Measurements from ENCODE around the gene LRRC30. TPM values are rescaled to one million over a fixed set of nuclear protein-coding genes. Genes with fewer than 3 reads are reported as not detected.

LRRC30 gene
- total RNA-seq, 1 experiment from 2014 or later = not detected

DNA sequence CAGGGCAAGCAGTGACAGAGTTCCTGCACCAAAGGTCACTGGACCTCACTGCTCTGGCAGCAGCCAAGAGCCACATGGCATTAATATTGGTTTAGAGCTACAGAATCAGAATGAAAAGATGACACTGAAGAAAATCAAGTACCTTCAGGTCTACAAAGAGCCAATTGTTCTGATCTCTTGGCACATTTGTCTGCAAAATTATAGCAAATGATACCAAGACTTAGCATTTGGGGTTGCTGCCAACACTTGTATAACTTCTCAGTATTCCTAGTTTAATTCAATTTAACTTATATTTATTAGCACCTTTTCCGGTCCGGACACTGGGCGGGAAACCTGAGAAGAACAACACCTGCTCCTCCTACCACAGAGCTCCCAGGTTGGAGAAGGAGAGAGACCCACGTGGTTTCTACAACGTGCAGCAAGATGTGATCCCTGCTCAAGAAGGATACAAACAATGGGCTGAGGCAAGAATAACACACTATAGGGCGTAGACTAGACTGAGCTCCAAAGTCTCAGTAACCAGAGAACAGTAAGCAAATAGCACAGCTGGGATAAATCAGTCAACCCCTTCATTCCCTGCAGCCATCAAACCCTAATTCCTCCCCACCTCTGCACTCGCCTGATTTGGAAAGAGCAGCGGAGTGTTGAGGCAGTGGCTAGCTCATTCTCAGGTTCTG lies 2.4 kb downstream of the LRRC30 start:
- no peaks in the 10 kb centered on the region for H3K27me3 ChIP-seq
- H3K4me3 ChIP-seq = no peak overlapping the region
- no peak for DNase-seq
- no peaks in the 10 kb centered on the region for H3K36me3 ChIP-seq
- H3K9me3 ChIP-seq = no peaks in the 10 kb centered on the region

DNA sequence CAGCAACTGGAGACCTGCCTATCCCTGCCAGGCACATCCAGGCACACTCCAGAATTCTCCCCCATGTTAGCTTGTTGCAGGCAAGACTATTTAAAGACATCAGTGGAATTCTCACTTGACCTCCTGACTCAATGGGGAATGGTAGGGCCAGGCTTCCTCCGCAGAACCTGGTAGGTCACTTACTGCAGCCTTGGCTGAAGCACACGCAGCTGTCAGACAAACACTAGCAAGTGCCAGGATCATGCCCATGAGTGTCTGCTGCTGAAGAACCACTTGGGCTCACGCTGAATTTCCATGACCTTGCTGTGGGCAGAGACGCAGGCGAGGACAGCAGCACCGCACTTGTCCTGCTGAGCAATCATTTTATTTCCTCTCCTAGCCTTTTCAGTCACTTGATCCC lies 3.2 kb downstream of the LRRC30 start:
- no peak for DNase-seq
- H3K4me3 ChIP-seq = no peak overlapping the region
- H3K36me3 ChIP-seq = no peaks in the 10 kb centered on the region
- H3K9me3 ChIP-seq = no peaks in the 10 kb centered on the region
- no peaks in the 10 kb centered on the region for H3K27me3 ChIP-seq

DNA sequence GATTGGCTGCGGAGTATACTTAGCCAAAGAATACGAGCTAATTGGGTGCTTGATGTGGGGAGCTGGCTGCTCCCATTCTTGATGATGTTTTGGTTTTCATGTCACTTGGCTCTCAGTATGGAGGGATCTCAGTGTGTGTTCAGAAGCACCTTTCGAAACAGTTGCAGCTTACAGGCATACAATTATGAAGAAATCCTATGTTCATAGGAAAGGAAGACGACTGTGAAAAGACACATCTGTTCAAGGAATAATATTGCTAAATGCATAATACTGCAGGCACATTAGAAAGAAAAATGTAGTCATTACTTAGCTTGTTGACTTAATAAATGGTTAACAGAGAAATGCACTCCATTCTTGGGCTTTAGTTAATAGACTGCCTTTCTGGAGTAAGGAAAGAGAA lies 4.1 kb downstream of the LRRC30 start:
- Histone ChIP-seq H3K36me3 (no peaks in the 10 kb centered on the region), H3K4me3 (no peak overlapping the region), H3K9me3 (no peaks in the 10 kb centered on the region), H3K27me3 (no peaks in the 10 kb centered on the region)
- DNase-seq = no peak

DNA sequence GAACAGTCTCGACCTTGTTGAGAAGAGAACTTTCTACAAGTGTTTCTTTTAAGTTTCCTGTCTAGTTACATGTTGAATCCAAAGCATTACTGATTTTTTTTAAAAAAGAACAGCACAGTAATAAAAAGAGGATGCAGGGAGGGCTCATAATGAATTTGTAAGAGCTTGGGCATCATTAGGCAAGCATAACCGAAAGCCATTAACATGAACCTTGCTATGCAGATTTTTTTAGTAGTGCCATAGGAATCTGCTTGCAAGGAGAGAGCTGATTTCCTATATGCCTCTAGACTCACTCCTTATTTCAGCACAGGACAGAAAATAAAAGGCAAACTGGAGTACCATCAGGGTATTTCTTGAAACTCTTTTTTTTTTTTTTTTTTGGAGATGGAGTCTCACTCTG lies 5.2 kb downstream of the LRRC30 start:
- DNase-seq = no peak
- no peaks in the 10 kb centered on the region for H3K9me3 ChIP-seq
- no peaks in the 10 kb centered on the region for H3K36me3 ChIP-seq
- H3K27me3 ChIP-seq = no peaks in the 10 kb centered on the region
- H3K4me3 ChIP-seq = no peak overlapping the region

DNA sequence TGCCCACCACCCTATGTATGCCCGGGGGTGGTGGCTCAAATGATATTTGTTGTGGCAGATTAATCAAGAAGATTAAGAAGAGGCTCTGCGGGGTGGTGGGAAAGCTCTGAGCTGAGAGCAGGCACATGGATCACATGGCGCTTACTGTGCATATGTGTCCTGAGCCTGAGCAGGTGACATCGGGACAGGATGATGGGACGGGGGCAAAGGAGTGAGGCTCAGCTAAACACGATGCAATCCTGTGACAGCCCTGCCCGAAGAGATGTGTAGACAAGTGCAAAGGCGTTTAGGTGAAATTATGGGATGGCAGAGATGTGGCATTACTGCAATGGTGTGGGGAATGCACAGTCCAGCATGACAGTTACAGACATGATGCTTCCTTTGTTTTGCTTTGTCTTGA lies 6.0 kb downstream of the LRRC30 start:
- no peaks in the 10 kb centered on the region for H3K36me3 ChIP-seq

DNA sequence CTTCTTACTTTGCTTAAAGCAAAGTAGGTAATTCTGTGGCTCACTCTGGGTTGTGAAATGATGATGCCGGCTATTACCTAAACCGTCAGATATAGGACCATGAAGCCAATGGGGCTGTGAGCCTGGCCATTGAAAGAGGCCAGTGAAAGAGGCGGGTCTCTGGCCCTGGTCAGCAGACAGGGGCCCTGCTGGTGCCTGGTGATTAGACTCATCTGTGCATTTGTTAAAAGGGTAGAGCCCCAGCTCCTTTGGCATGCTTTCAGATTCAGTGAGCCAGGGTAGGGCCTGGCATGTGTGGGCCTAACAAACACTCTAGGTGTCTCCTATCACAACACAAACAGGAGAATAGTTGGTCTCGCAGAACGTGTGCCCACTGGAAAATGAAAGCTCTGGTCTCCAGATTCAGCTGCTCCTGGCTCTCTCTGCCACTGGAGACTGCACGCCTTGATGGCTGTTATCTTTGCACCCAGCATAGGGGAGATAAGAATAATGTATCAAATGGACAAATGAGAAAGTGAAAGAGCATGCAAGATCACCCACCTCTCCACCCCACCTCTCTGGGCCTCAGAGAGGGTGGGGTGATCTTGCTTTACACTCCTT lies 6.9 kb downstream of the LRRC30 start:
- Histone ChIP-seq H3K4me3 (no peak overlapping the region), H3K27me3 (no peaks in the 10 kb centered on the region)
- no peak for DNase-seq

More for the DNA sequence above, 6.0 kb downstream of the LRRC30 start:
- Histone ChIP-seq H3K27me3 (no peaks in the 10 kb centered on the region), H3K9me3 (no peaks in the 10 kb centered on the region), H3K4me3 (no peak overlapping the region)
- no peak for DNase-seq

DNA sequence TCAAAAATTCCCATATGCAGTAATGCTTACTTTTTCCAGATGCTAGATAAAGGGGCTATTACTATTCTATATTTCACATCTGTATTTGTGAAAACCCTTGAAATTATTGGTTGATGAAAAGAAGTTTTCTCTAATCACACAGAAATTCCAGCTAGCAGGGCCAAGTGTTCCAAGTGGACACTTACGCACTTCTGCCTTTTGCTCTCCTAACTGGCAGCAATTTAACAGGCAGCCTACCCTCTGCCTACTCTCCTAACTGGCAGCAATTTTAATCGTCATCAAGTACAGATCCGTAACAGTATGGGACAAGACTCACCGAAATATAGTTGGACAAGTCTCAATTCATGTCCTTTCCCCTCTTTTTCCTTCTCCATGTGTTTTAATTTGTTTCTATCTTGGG lies 12.0 kb downstream of the LRRC30 start:
- H3K4me3 ChIP-seq = no peak overlapping the region
- H3K36me3 ChIP-seq = no peaks in the 10 kb centered on the region
- no peaks in the 10 kb centered on the region for H3K27me3 ChIP-seq
- no peaks in the 10 kb centered on the region for H3K9me3 ChIP-seq
- DNase-seq = no peak

More for the DNA sequence above, 6.9 kb downstream of the LRRC30 start:
- H3K9me3 ChIP-seq = no peaks in the 10 kb centered on the region
- H3K36me3 ChIP-seq = no peaks in the 10 kb centered on the region

DNA sequence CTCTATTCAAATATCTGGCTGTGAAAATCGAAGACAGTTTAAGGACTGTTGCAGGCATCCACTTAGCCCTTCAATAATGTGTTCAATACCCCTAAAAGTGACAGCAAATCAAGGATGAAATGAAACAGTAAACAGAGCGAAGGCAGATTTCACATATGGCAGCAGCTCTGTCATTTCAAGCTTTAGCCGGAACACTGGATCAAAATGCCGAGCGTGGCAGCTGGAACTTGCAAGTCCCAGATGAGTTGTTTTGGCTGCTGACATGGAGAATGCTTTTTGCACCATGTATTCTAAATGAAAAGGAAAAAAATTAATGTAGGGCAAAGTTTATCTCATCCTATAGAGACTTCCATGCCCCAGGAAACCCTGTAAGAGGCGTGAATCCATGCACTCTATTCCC lies 18.0 kb downstream of the LRRC30 start:
- no peaks in the 10 kb centered on the region for H3K9me3 ChIP-seq
- H3K4me3 ChIP-seq = no peak overlapping the region
- no peaks in the 10 kb centered on the region for H3K27me3 ChIP-seq
- H3K36me3 ChIP-seq = no peaks in the 10 kb centered on the region
- DNase-seq = no peak

DNA sequence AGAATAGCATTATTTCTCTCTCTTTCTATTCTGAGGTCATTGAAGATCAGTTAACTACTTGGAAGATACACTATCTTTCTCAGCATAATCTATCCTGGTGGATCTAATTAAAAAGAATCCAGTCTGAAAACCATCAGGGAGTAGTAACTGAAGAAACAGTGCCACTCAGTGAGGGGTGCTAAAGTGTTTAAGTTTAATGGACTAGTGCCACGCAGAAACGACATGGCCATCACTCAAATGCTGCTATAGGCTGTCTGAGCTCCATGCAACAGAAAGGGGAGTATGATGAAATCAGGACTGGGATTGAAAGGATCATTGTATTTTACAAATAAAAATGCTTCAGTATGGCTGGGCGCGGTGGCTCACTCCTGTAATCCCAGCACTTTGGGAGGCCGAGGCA lies 23.3 kb downstream of the LRRC30 start:
- H3K9me3 ChIP-seq = no peaks in the 10 kb centered on the region
- H3K4me3 ChIP-seq = no peak overlapping the region
- no peaks in the 10 kb centered on the region for H3K36me3 ChIP-seq
- no peak for DNase-seq
- H3K27me3 ChIP-seq = no peaks in the 10 kb centered on the region

DNA sequence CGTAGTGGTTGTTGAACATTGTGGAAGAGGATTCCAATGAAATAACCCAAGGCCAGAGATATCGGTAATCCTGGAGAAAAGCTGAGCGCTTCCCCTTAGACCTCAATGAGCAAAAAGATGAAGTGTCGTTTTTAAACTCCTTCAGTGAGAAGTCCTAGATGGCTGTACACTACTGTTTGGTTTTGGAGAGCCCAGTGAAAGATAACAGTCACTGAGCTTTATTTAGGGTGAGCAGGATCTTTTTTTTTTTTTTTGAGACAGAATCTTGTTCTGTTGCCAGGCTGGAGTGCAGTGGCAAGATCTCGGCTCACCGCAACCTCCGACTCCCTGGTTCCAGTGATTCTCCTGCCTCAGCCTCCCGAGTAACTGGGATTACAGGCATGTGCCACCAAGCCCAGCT lies 24.2 kb downstream of the LRRC30 start:
- no peak for DNase-seq
- H3K4me3 ChIP-seq = no peak overlapping the region
- H3K27me3 ChIP-seq = no peaks in the 10 kb centered on the region
- no peaks in the 10 kb centered on the region for H3K9me3 ChIP-seq
- H3K36me3 ChIP-seq = no peaks in the 10 kb centered on the region

DNA sequence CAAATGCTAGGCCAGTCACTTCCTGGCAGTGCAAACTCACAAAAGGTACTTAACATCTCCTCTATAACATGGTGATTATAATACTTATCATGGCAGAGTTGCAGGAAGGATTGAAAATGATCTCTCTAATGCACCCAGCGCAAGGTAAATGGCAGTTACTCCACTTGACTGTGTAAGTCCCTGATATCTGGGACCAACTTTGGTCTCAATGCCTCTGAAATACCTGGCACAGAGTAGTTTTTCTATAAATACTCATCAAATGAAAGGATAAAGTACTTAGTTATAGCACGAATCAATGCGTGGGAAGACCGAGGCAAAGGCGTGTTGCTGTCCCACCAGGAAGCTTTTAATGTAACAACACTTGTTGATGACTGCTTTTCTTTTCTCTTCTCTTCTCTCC lies 24.8 kb downstream of the LRRC30 start:
- H3K36me3 ChIP-seq = no peaks in the 10 kb centered on the region
- H3K27me3 ChIP-seq = no peaks in the 10 kb centered on the region
- DNase-seq = no peak
- no peak overlapping the region for H3K4me3 ChIP-seq
- no peaks in the 10 kb centered on the region for H3K9me3 ChIP-seq

DNA sequence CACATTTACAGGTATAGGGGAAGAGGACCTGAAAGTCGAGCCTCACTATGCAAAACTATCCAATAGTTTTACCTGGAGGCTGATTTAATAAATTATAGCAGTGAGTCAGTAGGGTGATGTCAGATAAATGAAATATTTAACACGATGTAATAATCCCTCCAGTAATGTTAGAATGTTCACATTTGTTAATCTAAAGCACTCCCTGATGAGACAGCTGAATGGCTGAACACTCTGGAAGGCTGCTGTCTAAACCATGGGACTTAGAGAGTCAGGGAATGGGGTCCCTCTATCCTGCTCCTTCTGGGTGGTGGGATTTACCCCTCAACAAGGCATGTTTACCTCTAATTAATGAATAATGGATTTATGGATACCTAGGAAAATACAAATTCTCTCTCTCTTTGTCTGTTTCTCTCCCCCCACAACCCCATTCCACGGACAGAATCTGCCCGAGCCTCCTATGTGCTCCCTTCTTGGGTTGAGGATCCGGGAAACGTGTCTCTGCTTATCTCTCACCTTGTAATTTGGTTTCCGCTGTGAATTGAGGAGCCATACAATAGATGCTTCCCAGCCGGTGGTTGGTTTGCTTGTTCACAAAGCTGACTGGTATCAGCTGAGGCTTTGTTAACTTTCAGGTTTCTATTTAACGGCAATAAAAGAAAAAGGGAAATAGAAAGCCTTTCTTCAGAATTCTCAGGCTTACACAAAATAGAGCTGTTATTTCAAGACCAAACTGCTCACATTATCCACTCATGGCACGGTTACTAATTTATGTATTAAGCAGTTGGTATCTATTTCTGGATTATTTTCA lies 25.9 kb downstream of the LRRC30 start:
- DNase-seq = no peak
- H3K4me3 ChIP-seq = no peak overlapping the region
- no peaks in the 10 kb centered on the region for H3K36me3 ChIP-seq
- H3K27me3 ChIP-seq = no peaks in the 10 kb centered on the region
- no peaks in the 10 kb centered on the region for H3K9me3 ChIP-seq

DNA sequence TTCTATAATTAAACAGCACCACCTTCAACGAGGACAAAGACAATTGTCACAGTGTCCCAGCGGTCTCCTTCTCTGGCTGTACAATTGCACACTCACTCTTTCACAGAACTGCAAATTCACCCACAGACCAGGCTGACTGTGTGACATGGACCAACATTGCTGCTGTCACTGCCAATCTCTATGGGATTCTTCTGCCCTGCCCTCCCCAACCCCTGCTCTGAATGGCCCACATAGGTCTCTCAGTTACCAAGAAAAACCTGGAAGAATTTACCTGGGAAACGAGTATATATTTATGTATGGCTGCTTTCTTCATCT lies 26.5 kb downstream of the LRRC30 start:
- H3K9me3 ChIP-seq = no peaks in the 10 kb centered on the region
- H3K27me3 ChIP-seq = no peaks in the 10 kb centered on the region
- no peaks in the 10 kb centered on the region for H3K36me3 ChIP-seq
- DNase-seq = no peak
- H3K4me3 ChIP-seq = no peak overlapping the region

DNA sequence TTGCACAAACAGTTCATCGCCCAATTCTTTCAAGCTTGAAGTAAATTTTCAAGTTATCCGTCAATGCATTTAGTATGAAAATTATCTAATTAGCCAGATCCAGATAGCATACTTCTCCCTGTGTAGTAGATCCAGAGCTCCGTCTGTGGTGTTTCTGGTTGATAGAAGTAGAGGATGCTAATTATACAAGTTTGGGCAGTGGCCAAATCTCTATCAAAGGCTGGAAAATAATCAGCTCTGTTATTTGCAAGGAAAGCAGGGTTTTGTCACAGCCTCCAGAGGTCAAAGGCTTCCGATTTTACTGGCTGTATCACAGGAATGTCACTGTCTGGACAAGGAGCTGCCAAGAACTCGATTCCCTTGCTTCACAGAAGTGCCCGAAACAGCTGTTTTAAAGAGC lies 28.6 kb downstream of the LRRC30 start:
- Histone ChIP-seq H3K9me3 (no peaks in the 10 kb centered on the region), H3K36me3 (no peaks in the 10 kb centered on the region), H3K4me3 (no peak overlapping the region), H3K27me3 (no peaks in the 10 kb centered on the region)
- DNase-seq = no peak

DNA sequence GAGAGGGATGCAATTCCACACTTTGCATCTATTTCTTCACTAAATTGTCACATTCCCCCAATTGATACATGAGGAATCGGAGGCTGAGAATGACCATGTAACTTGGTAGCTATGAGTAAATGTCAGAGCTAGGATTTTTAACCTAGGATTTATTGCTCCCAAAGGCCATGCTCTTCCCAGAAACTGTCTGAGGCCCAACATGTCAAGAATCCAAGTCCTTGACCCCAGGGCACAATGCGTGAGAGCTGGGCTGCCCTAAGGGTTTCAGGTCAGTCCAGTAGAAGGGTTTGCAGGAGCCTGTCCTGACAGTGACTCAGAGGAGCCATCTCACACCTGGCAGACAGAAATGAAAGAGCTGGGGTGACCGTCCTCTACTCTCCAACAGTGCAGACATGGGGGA lies 30.3 kb downstream of the LRRC30 start:
- no peaks in the 10 kb centered on the region for H3K36me3 ChIP-seq
- H3K9me3 ChIP-seq = no peaks in the 10 kb centered on the region
- DNase-seq = no peak
- no peaks in the 10 kb centered on the region for H3K27me3 ChIP-seq
- H3K4me3 ChIP-seq = no peak overlapping the region

DNA sequence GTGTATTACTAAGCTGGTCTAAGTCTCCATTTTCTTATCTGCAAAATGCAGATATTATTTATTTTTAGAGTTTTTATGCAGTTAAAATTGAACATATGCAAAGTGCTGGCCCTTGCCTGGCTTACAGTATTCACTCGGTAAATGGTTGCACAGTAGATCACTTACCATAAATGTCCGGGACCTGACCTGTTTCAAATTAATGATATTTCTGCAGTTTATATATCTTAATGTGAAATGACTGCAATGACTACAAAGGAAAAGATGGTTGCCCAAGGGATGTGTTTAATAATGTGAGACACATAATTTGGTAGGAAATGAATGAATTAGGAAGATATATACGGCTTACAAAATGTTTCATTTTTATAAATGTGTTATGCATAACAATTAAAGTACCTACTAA lies 37.1 kb downstream of the LRRC30 start:
- Histone ChIP-seq H3K36me3 (no peaks in the 10 kb centered on the region), H3K27me3 (no peaks in the 10 kb centered on the region), H3K4me3 (no peak overlapping the region), H3K9me3 (no peaks in the 10 kb centered on the region)
- DNase-seq = no peak

DNA sequence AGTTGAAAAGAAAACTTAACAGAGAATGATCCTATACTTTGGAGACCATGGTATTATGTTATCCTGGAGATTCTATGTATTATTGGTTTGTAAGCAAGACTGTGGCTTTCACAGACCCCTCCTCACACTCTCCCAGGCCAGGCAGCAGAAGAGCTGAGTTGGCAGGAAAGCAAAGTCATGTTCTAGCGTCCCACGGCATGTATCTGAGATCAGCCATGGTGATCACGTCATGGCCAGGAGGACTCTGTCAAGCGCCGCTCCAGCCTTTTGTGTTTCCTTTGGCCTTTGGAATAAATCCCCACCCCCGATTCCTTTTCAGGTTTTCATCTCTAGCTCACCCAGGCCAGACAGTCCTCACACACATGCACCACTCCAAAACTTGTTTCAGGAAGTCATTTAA lies 39.1 kb downstream of the LRRC30 start:
- no peak for DNase-seq
- Histone ChIP-seq H3K36me3 (no peaks in the 10 kb centered on the region), H3K9me3 (no peaks in the 10 kb centered on the region), H3K27me3 (no peaks in the 10 kb centered on the region), H3K4me3 (no peak overlapping the region)

Measured in MG63 (cell line).